HepG2 (cell line): ENCODE measurements around the gene LRP1B. TPM values are rescaled to one million over a fixed set of nuclear protein-coding genes. Genes with fewer than 3 reads are reported as not detected.
A peak's percentile ranks its signal among the peaks of the same experiment; 100 is the strongest.

Source experiments
- ATAC-seq: fragments of 200-7000 bp; cut with Tn5 transposase; 3 replicates; pipeline ENCODE4 v1.9.1; 2020; ENCODE audit warnings: mild to moderate bottlenecking, moderate library complexity
- BruUV-seq: library from RNA; stranded (reverse); fragments of 400-500 nt; replicated peaks from 2 replicates; lab custom pipeline; 2021; lab: Mats Ljungman, UMichigan
- CTCF ChIA-PET: fragments of 300-600 bp; formaldehyde crosslinking; extraction: SDS; loops from one replicate; lab custom pipeline; 2021; ENCODE audit warnings: low total read pairs, inconsistent platforms, low intra/inter-chr PET ratio; lab: Yijun Ruan, JAX
- POLR2A ChIA-PET: fragments of 350-600 bp; sonication (Branson Sonifier 250); formaldehyde crosslinking; loops from one replicate; lab custom pipeline; 2020; ENCODE audit warnings: antibody characterized with exemption, inconsistent platforms; lab: Yijun Ruan, JAX
- DNase-seq: peaks from one replicate; pipeline ENCODE4 v3.0.0-alpha.2; 2015; ENCODE audit warnings: low spot score
- FAIRE-seq: peaks from 3 replicates; lab custom pipeline; 2011; peaks lifted over from hg19 to GRCh38; lab: Jason Lieb, UNC
- H2AFZ ChIP-seq: one replicate; pipeline ENCODE4 v1.6.1; 2011; ENCODE audit warnings: low read length, inconsistent platforms
- H3K27ac ChIP-seq: fragments of 300-600 bp; 3 replicates; pipeline ENCODE4 v1.8.0; 2011; ENCODE audit warnings: mixed run types, mild to moderate bottlenecking, mixed read lengths, low read length, inconsistent platforms; ENCODE audit not compliant: insufficient read depth; ENCODE audit errors: extremely low read length
- H3K27me3 ChIP-seq, 2 experiments: fragments of 200-600 bp in 1 of 2; 2 replicates in 1 of 2; 3 replicates in 1 of 2; pipeline versions ENCODE4 v1.6.0 to v1.8.0; 2011; ENCODE audit warnings: low read length in 2 of 2, mild to moderate bottlenecking in 2 of 2, moderate library complexity in 2 of 2, inconsistent platforms in 1 of 2; ENCODE audit not compliant: insufficient read depth in 2 of 2, control insufficient read depth in 1 of 2
- H3K36me3 ChIP-seq, 2 experiments: fragments of 200-600 bp in 1 of 2; replicated peaks in 1 of 2; 2 replicates in 1 of 2; 3 replicates in 1 of 2; pipeline versions ENCODE4 v1.5.1 to v1.8.0; 2011; ENCODE audit warnings: low read length in 2 of 2, inconsistent platforms in 1 of 2; ENCODE audit not compliant: insufficient read depth in 2 of 2, control insufficient read depth in 1 of 2
- H3K4me1 ChIP-seq: 2 replicates; pipeline ENCODE4 v1.5.1; 2012; ENCODE audit warnings: low read length, inconsistent platforms; ENCODE audit not compliant: insufficient read depth
- H3K4me2 ChIP-seq: 2 replicates; pipeline ENCODE4 v1.6.0; 2011; ENCODE audit warnings: low read depth, low read length, inconsistent platforms
- H3K4me3 ChIP-seq, 3 experiments: fragments of 200-600 bp in 1 of 3; sonication (generic), shearing (Covaris generic) in 1 of 3; replicated peaks in 1 of 3; 2 replicates each; pipeline ENCODE4 v1.5.1; 2011 to 2016; ENCODE audit warnings: low read length in 3 of 3, inconsistent platforms in 2 of 3, low read depth in 2 of 3, mild to moderate bottlenecking in 2 of 3, control low read depth in 1 of 3, mixed read lengths in 1 of 3; ENCODE audit not compliant: insufficient read depth in 1 of 3
- H3K79me2 ChIP-seq: one replicate; pipeline ENCODE4 v1.6.1; 2011; ENCODE audit warnings: low read length, inconsistent platforms; ENCODE audit not compliant: insufficient read depth
- H3K9ac ChIP-seq: 2 replicates; pipeline ENCODE4 v1.6.0; 2011; ENCODE audit warnings: mild to moderate bottlenecking, low read depth, low read length, inconsistent platforms; ENCODE audit not compliant: insufficient read depth
- H3K9me3 ChIP-seq: 2 replicates; pipeline ENCODE4 v1.5.1; 2012; ENCODE audit warnings: mild to moderate bottlenecking, low read length
- H4K20me1 ChIP-seq: 2 replicates; pipeline ENCODE4 v1.6.0; 2011; ENCODE audit warnings: inconsistent platforms, mild to moderate bottlenecking, low read length, moderate library complexity; ENCODE audit not compliant: insufficient read depth
- ARHGAP35 ChIP-seq: sonication (generic); formaldehyde crosslinking; IDR thresholded peaks from 2 replicates; pipeline ENCODE4 v1.9.0; 2022; ENCODE audit warnings: mild to moderate bottlenecking, inconsistent platforms, moderate library complexity, missing genetic modification reagents, borderline replicate concordance
- DDIT3 ChIP-seq: sonication (generic); formaldehyde crosslinking; IDR thresholded peaks from 2 replicates; pipeline ENCODE4 v1.4.0; 2020; ENCODE audit warnings: mild to moderate bottlenecking, missing genetic modification reagents
- HDAC1 ChIP-seq: sonication (generic); formaldehyde crosslinking; IDR thresholded peaks from 2 replicates; pipeline ENCODE4 v1.5.1; 2020; ENCODE audit warnings: mild to moderate bottlenecking, missing genetic modification reagents
- NFIC ChIP-seq: IDR thresholded peaks from 2 replicates; pipeline ENCODE4 v1.6.1; 2012; ENCODE audit warnings: mild to moderate bottlenecking, low read length, inconsistent platforms
- PAWR ChIP-seq: sonication (generic); formaldehyde crosslinking; IDR thresholded peaks from 2 replicates; pipeline ENCODE4 v1.4.0; 2020; ENCODE audit warnings: missing genetic modification reagents, mild to moderate bottlenecking, borderline replicate concordance
- RFX5 ChIP-seq: IDR thresholded peaks from 2 replicates; pipeline ENCODE4 v1.6.1; 2011; ENCODE audit warnings: low read depth, low read length, improper control_type of control experiment
- RXRB ChIP-seq: IDR thresholded peaks from 2 replicates; pipeline ENCODE4 v1.6.1; 2016; ENCODE audit warnings: borderline replicate concordance, missing genetic modification reagents, missing compliant biosample characterization
- STAG1 ChIP-seq: sonication (generic); formaldehyde crosslinking; IDR thresholded peaks from 2 replicates; pipeline ENCODE4 v1.4.0; 2020; ENCODE audit warnings: missing genetic modification reagents
- TEAD3 ChIP-seq: optimal IDR thresholded peaks from 2 replicates; pipeline ENCODE3; 2016; ENCODE audit warnings: borderline replicate concordance
- ZNF3 ChIP-seq: IDR thresholded peaks from 2 replicates; pipeline ENCODE4 v1.7.0; 2017; ENCODE audit warnings: inconsistent platforms
- ZNF431 ChIP-seq: sonication (generic); formaldehyde crosslinking; IDR thresholded peaks from 2 replicates; pipeline ENCODE4 v1.9.0; 2022; ENCODE audit warnings: missing genetic modification reagents, low read depth, mild to moderate bottlenecking, borderline replicate concordance
- ZNF577 ChIP-seq: sonication (generic); formaldehyde crosslinking; IDR thresholded peaks from 2 replicates; pipeline ENCODE4 v1.4.0; 2020; ENCODE audit warnings: mild to moderate bottlenecking, low read depth, missing genetic modification reagents, borderline replicate concordance
- WGBS: methylation state at CpG from one replicate; pipeline ENCODE4 v1.1.6; 2017; ENCODE audit warnings: low lambda C conversion rate; 5-methylcytosine and 5-hydroxymethylcytosine counted together
- in situ Hi-C: cut with HindIII; loops from 2 replicates; pipeline ENCODE4 v1.10.0; 2017; ENCODE audit warnings: low pct_unique_long_range_greater_than_20kb; ENCODE audit not compliant: extremely low pct_ligation_motif_present
- intact Hi-C: fragments of 100-400 bp; cut with micrococcal nuclease; formaldehyde crosslinking; loops from one replicate; pipeline ENCODE4 v1.10.0; 2022; ENCODE audit not compliant: unreplicated experiment
- polyA plus RNA-seq, 8 experiments: library from polyadenylated mRNA; depleted of rRNA in 3 of 8; stranded (reverse) in 7 of 8; unstranded in 1 of 8; fragments of >200 nt; fragmentation: Illumina TruSeq in 4 of 8; extraction: Trizol in 4 of 8; gene quantifications; 2 replicates each; pipeline versions ENCODE4 v1.2.1 to v1.2.3, GENCODE V29; 2011 to 2016; ENCODE audit warnings: low read depth in 4 of 8, missing spikeins in 1 of 8, mixed read lengths in 1 of 8; ENCODE audit not compliant: insufficient read depth in 1 of 8
- total RNA-seq, 5 experiments: library from RNA; depleted of rRNA; stranded (reverse); fragments of >200 nt; fragmentation: Illumina TruSeq; extraction: Trizol; gene quantifications; 2 replicates each; pipeline ENCODE4 v1.2.3, GENCODE V29; 2016; ENCODE audit warnings: low read depth in 1 of 5
- TF ChIP-seq, protein P1 (sequence below): sonication (generic); formaldehyde crosslinking; IDR thresholded peaks from 2 replicates; pipeline ENCODE4 v1.5.0; 2020; ENCODE audit warnings: mild to moderate bottlenecking, missing genetic modification reagents, moderate library complexity
- TF ChIP-seq, protein P2 (sequence below): sonication (generic); formaldehyde crosslinking; IDR thresholded peaks from 2 replicates; pipeline ENCODE4 v1.4.0; 2020; ENCODE audit warnings: missing genetic modification reagents

The LRP1B gene
- total and polyA plus RNA-seq, 2 of the 13 experiments (the other 11 are each of a cell fraction or from before 2014, with no cell fraction given): 0.04 TPM; not detected in 1

DNA sequence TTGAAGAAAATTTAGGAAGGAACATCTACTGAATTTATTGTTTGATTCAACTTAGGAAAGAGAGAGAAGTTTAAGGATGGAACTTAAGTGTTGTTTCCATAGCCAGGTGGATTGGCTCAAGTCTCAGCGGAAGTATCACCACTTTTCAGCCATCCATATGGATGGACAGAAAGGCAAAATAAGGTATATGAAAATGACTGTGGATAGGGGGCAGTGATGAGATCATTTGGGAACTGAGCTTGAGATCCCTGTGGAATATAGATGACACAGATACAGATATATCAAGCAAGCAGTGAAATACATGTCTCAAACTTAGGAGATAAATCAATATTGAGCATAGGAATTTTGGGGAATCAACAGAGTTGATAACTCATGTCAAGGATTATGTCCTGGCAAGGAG is 1887.9 kb downstream of the LRP1B start:
- 18% methylated on average over 1 of the region's 1 CpG for WGBS
- intact Hi-C loops: no loop called here
- in situ Hi-C loops: no loop called here
- Histone ChIP-seq H3K9me3 (no peaks in the 10 kb centered on the region), H3K36me3 (no peaks in the 10 kb centered on the region), H3K4me3 (no peak overlapping the region), H3K9ac (no peak overlapping the region), H4K20me1 (no peaks in the 10 kb centered on the region), H3K4me2 (no peak overlapping the region)
- BruUV-seq: no TSS peak
- no peak for FAIRE-seq
- DNase-seq: no peak
- TF ChIP-seq PAWR (CRISPR knock-in tag) (no peak), ZNF577 (CRISPR knock-in tag) (no peak), NFIC (no peak), STAG1 (CRISPR knock-in tag) (peak; percentile 14; the same call in 1 of the 2 replicates)
- TF ChIP-seq, protein P1, sequence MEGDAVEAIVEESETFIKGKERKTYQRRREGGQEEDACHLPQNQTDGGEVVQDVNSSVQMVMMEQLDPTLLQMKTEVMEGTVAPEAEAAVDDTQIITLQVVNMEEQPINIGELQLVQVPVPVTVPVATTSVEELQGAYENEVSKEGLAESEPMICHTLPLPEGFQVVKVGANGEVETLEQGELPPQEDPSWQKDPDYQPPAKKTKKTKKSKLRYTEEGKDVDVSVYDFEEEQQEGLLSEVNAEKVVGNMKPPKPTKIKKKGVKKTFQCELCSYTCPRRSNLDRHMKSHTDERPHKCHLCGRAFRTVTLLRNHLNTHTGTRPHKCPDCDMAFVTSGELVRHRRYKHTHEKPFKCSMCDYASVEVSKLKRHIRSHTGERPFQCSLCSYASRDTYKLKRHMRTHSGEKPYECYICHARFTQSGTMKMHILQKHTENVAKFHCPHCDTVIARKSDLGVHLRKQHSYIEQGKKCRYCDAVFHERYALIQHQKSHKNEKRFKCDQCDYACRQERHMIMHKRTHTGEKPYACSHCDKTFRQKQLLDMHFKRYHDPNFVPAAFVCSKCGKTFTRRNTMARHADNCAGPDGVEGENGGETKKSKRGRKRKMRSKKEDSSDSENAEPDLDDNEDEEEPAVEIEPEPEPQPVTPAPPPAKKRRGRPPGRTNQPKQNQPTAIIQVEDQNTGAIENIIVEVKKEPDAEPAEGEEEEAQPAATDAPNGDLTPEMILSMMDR: 0 out of 2 replicates have a peak, but pooled peaks have one; percentile 10
- TF ChIP-seq, all 625 proteins: peak for 2
- H3K4me1 ChIP-seq: no peaks in the 10 kb centered on the region
- H2AFZ ChIP-seq: no peak overlapping the region
- CTCF ChIA-PET: no interaction called here
- peak; percentile 60 for ATAC-seq
- no peak overlapping the region for H3K27ac ChIP-seq
- H3K27me3 ChIP-seq: no peaks in the 10 kb centered on the region
- POLR2A ChIA-PET: no interaction called here
- no peaks in the 10 kb centered on the region for H3K79me2 ChIP-seq

GRCh38 chr2:140234116-140234515 is 1896.7 kb downstream of the LRP1B start:
- Histone ChIP-seq H3K9ac (no peak overlapping the region), H3K4me2 (no peak overlapping the region), H3K36me3 (no peaks in the 10 kb centered on the region), H3K9me3 (no peaks in the 10 kb centered on the region), H3K79me2 (no peaks in the 10 kb centered on the region), H3K4me1 (no peaks in the 10 kb centered on the region), H3K27ac (no peak overlapping the region), H3K27me3 (no peaks in the 10 kb centered on the region), H3K4me3 (no peak overlapping the region), H2AFZ (no peak overlapping the region), H4K20me1 (no peaks in the 10 kb centered on the region)
- intact Hi-C loops: no loop called here
- ChIA-PET POLR2A (no interaction called here), CTCF (no interaction called here)
- no peak for DNase-seq
- under 1% methylated on average over 3 of the region's 3 CpGs for WGBS
- FAIRE-seq: no peak
- BruUV-seq: no TSS peak
- ATAC-seq: no peak
- in situ Hi-C loops: no loop called here
- no peak for TF ChIP-seq TEAD3 (CRISPR knock-in tag)
- TF ChIP-seq DDIT3 (CRISPR knock-in tag): no peak
- no peak for TF ChIP-seq ZNF431 (CRISPR knock-in tag)
- no peak for TF ChIP-seq HDAC1 (CRISPR knock-in tag)
- no peak for TF ChIP-seq ZNF3 (CRISPR knock-in tag)
- TF ChIP-seq RFX5: no peak
- TF ChIP-seq RXRB (CRISPR knock-in tag): no peak
- no peak for TF ChIP-seq ARHGAP35
- TF ChIP-seq, protein P2, sequence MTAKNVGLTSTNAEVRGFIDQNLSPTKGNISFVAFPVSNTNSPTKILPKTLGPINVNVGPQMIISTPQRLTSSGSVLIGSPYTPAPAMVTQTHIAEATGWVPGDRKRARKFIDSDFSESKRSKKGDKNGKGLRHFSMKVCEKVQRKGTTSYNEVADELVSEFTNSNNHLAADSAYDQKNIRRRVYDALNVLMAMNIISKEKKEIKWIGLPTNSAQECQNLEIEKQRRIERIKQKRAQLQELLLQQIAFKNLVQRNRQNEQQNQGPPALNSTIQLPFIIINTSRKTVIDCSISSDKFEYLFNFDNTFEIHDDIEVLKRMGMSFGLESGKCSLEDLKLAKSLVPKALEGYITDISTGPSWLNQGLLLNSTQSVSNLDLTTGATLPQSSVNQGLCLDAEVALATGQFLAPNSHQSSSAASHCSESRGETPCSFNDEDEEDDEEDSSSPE (CRISPR knock-in tag): no peak
